ENCODE results near the gene SLC50A1. TPM values are rescaled to one million over a fixed set of nuclear protein-coding genes. Genes with fewer than 3 reads are reported as not detected.

SLC50A1 gene
- total and polyA plus RNA-seq, 9 of the 15 experiments (the other 6 are each of a cell fraction or from before 2014, with no cell fraction given), result 46.5 to 132 (median 91.9) TPM

- no peak for ATAC-seq
- Histone ChIP-seq H3K9me3 (replicated peaks; ENCODE audit: control insufficient read depth, insufficient read depth, low read depth, low read length) (no peaks in the 10 kb centered on the region), H3K4me2 (ENCODE audit: insufficient read depth, low read length) (no peak overlapping the region), H3K9ac (ENCODE audit: insufficient read depth in 1 of 2, low read depth in 2 of 2, low read length in 2 of 2) (peak overlapping the region in 1 of 2 experiments; percentile 65; a peak in 1 of 4 replicates), H3K79me2 (ENCODE audit: control insufficient read depth, insufficient read depth, low read length) (no peaks in the 10 kb centered on the region), H3K9me1 (ENCODE audit: control insufficient read depth, insufficient read depth, low read length) (no peaks in the 10 kb centered on the region), H2AFZ (ENCODE audit: low read depth, low read length) (no peak overlapping the region), H3K4me3 (no peak overlapping the region), H3K27ac (ENCODE audit: extremely low read depth, low read depth, low read length) (no peak overlapping the region), H3K36me3 (ENCODE audit: control insufficient read depth, insufficient read depth, low read length) (peaks cover 23% of the 10 kb centered on the region), H3K27me3 (ENCODE audit: control insufficient read depth in 2 of 2, insufficient read depth in 2 of 2, low read length in 2 of 2) (no peaks in the 10 kb centered on the region), H3K4me1 (replicated peaks in 1 of 2; ENCODE audit: control insufficient read depth in 2 of 2, insufficient read depth in 2 of 2, low read length in 2 of 2) (peaks cover 4 to 11% of the 10 kb centered on the region in 2 experiments; a peak in 4 of 5 replicates), H4K20me1 (replicated peaks; ENCODE audit: control insufficient read depth, insufficient read depth, low read length) (no peaks in the 10 kb centered on the region)
- 58% methylated on average over 8 of the region's 8 CpGs for WGBS (ENCODE audit: insufficient coverage, low coverage, missing lambda C conversion rate)
- DNase-seq (ENCODE audit: extremely low read depth in 1 of 4, low spot score in 3 of 4), result no peak
- TF ChIP-seq HNRNPL (IDR thresholded peaks at IDR 0.05; ENCODE audit: low read depth, low read length) (no peak), SUPT5H (IDR thresholded peaks at IDR 0.05) (no peak), MTA2 (IDR thresholded peaks at IDR 0.05; ENCODE audit: low read depth) (no peak), MCM2 (IDR thresholded peaks at IDR 0.05; ENCODE audit: low read depth) (no peak), ETV5 (CRISPR knock-in tag; IDR thresholded peaks at IDR 0.05; ENCODE audit: low read depth) (no peak), ZBED1 (IDR thresholded peaks at IDR 0.05) (no peak)
- TF ChIP-seq, protein P1, sequence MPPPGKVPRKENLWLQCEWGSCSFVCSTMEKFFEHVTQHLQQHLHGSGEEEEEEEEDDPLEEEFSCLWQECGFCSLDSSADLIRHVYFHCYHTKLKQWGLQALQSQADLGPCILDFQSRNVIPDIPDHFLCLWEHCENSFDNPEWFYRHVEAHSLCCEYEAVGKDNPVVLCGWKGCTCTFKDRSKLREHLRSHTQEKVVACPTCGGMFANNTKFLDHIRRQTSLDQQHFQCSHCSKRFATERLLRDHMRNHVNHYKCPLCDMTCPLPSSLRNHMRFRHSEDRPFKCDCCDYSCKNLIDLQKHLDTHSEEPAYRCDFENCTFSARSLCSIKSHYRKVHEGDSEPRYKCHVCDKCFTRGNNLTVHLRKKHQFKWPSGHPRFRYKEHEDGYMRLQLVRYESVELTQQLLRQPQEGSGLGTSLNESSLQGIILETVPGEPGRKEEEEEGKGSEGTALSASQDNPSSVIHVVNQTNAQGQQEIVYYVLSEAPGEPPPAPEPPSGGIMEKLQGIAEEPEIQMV (tag; conservative IDR thresholded peaks at IDR 0.05; ENCODE audit: low read depth), result no peak
- no TSS peak for BruUV-seq (replicated peaks)
- intact Hi-C loops (cut with micrococcal nuclease) (loop anchor here (5.0 kb wide), 1 partner anchor 54 kb away; no protein-coding TSS in a partner anchor), in situ Hi-C loops (cut with MboI) (loop anchor here (5.0 kb wide), 1 partner anchor 74 kb away; no protein-coding TSS in a partner anchor)
- no peak for FAIRE-seq
- ChIA-PET CTCF (ENCODE audit: low intra/inter-chr PET ratio) (interaction anchor here (2.8 to 4.4 kb wide), 2 partner anchors 71 to 75 kb away, joined by 59 read pairs; no protein-coding TSS in a partner anchor), POLR2A (interaction anchor here (0.6 to 1.0 kb wide), 3 partner anchors 36 to 88 kb away, joined by 3 to 5 read pairs (median 5); no protein-coding TSS in a partner anchor)
These were observed 30.4 kb downstream of the SLC50A1 start for GRCh38 chr1:155166051-155166470.

Measured in K562 (cell line).